ENCODE results near the gene CATSPERZ.

Gene CATSPERZ

DNA sequence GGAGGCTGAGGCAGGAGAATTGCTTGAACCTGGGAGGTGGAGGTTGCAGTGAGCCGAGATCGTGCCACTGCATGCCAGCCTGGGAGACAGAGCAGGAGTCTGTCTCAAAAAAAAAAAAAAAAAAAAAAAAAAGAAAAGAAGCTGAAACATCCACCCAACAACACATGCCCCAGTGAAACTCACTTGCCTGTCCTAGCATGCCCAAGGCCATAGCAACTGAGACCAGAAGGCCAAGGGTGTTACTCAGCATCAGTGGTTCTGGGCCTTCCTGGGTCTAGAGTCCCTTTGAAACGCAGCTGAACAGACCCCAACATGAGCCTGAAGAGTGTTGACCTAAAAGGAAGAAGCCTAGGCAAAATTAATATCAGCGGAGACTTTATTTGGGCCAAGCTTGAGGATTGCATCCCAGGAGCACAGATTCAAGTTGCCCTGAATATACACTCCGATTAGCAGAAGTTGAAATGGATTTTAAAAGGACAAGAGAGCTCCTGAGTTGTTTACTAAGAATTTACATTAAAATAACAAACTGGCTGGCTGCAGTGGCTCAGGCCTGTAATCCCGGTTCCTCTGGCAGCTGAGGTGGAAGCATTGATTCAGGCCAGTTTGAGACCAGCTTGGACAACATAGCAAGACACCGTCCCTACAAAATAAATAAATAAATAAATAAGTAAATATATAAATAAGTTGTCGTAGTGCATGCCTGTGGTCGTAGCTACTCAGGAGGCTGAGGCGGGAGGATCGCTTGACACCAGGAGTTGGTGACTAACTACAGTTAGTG is 24.7 kb downstream of the CATSPERZ start:
- TF ChIP-seq, protein P1, sequence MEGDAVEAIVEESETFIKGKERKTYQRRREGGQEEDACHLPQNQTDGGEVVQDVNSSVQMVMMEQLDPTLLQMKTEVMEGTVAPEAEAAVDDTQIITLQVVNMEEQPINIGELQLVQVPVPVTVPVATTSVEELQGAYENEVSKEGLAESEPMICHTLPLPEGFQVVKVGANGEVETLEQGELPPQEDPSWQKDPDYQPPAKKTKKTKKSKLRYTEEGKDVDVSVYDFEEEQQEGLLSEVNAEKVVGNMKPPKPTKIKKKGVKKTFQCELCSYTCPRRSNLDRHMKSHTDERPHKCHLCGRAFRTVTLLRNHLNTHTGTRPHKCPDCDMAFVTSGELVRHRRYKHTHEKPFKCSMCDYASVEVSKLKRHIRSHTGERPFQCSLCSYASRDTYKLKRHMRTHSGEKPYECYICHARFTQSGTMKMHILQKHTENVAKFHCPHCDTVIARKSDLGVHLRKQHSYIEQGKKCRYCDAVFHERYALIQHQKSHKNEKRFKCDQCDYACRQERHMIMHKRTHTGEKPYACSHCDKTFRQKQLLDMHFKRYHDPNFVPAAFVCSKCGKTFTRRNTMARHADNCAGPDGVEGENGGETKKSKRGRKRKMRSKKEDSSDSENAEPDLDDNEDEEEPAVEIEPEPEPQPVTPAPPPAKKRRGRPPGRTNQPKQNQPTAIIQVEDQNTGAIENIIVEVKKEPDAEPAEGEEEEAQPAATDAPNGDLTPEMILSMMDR (IDR thresholded peaks at IDR 0.05), result no peak
- no peaks in the 10 kb centered on the region for H3K9me3 ChIP-seq
- peaks cover under 1 to 2% of the 10 kb centered on the region in 2 experiments for H3K4me1 ChIP-seq (ENCODE audit: control insufficient read depth in 1 of 2, insufficient read depth in 1 of 2, low read depth in 1 of 2, low read length in 1 of 2)
- no peaks in the 10 kb centered on the region for H3K27me3 ChIP-seq
- no peak overlapping the region for H3K27ac ChIP-seq
- no peak overlapping the region for H3K4me3 ChIP-seq (ENCODE audit: low read depth in 1 of 2, low read length in 1 of 2)
- H3K36me3 ChIP-seq, result peaks cover 33% of the 10 kb centered on the region

DNA sequence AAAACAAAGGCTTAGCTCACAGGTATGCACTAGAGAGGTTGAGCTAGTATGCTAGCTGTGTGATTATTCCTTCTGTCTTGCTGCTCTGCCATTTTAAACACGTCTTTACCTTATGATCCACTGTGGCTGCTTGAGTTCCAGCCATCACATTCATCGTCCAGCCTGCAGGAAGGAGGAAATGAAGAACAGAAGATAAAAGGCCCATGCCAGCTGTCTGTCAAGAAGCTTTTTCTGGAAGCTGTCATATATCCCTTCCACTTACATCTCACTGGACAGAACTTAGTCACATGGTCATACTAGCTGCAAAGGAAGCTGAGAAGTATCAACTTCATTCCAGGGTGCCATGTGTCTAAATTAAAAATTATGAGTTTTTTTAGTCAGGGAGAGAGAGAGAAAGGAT is 27.2 kb downstream of the CATSPERZ start:
- Histone ChIP-seq H3K27me3 (no peaks in the 10 kb centered on the region), H3K9me3 (no peaks in the 10 kb centered on the region), H3K27ac (no peak overlapping the region), H3K36me3 (peaks cover 13% of the 10 kb centered on the region), H3K4me3 (ENCODE audit: low read depth in 1 of 2, low read length in 1 of 2) (no peak overlapping the region), H3K4me1 (ENCODE audit: control insufficient read depth in 1 of 2, insufficient read depth in 1 of 2, low read depth in 1 of 2, low read length in 1 of 2) (peaks cover 16% of the 10 kb centered on the region in 2 experiments)
- TF ChIP-seq, protein P1 (IDR thresholded peaks at IDR 0.05), result no peak

DNA sequence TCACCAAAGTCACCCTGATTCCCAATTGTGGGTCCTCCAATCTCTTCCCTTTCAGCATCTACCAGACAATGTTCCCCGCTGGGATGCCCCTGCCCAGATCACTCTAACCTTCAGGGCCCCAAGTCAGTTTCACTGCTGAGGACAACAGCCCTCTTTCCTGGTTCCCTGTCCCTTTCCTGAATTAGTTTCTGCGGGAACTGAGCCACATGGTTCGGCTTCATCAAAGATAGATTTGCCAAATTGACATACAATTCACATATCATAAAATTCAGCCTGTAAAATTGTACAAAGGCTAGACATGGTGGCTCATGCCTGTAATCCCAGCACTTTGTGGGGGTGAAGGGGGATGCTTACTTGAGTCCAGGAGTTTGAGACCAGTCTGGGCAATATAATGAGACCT is 27.8 kb downstream of the CATSPERZ start:
- Histone ChIP-seq H3K9me3 (no peaks in the 10 kb centered on the region), H3K36me3 (peaks cover 7% of the 10 kb centered on the region), H3K27ac (no peak overlapping the region), H3K27me3 (no peaks in the 10 kb centered on the region), H3K4me1 (ENCODE audit: control insufficient read depth in 1 of 2, insufficient read depth in 1 of 2, low read depth in 1 of 2, low read length in 1 of 2) (peaks cover 22% of the 10 kb centered on the region in 2 experiments), H3K4me3 (ENCODE audit: low read depth in 1 of 2, low read length in 1 of 2) (no peak overlapping the region)
- TF ChIP-seq, protein P1 (IDR thresholded peaks at IDR 0.05), result no peak

DNA sequence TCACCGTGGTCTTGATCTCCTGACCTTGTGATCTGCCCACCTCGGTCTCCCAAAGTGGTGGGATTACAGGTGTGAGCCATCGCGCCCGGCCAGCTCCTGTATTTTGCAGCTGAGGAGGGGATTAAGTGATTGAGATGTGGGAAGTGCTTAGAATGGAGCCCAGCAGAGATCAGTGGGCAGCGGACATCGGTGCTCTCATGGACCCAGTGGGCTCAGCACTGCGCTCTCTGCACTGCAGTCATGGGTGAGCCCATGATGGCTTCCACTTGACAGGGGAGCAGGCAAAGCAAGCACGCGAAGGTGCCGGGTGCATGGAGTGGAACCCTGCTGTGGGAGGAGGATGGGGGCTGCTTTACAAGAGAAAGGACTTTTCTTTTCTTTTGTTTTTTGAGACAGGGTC is 30.7 kb downstream of the CATSPERZ start:
- TF ChIP-seq, protein P1 (IDR thresholded peaks at IDR 0.05), result no peak
- Histone ChIP-seq H3K4me1 (ENCODE audit: control insufficient read depth in 1 of 2, insufficient read depth in 1 of 2, low read depth in 1 of 2, low read length in 1 of 2) (peaks cover 44 to 47% of the 10 kb centered on the region in 2 experiments), H3K36me3 (no peaks in the 10 kb centered on the region), H3K4me3 (ENCODE audit: low read depth in 1 of 2, low read length in 1 of 2) (peak overlapping the region in 1 of 2 experiments; percentile 61), H3K9me3 (no peaks in the 10 kb centered on the region), H3K27me3 (no peaks in the 10 kb centered on the region), H3K27ac (peak overlapping the region; percentile 92)

DNA sequence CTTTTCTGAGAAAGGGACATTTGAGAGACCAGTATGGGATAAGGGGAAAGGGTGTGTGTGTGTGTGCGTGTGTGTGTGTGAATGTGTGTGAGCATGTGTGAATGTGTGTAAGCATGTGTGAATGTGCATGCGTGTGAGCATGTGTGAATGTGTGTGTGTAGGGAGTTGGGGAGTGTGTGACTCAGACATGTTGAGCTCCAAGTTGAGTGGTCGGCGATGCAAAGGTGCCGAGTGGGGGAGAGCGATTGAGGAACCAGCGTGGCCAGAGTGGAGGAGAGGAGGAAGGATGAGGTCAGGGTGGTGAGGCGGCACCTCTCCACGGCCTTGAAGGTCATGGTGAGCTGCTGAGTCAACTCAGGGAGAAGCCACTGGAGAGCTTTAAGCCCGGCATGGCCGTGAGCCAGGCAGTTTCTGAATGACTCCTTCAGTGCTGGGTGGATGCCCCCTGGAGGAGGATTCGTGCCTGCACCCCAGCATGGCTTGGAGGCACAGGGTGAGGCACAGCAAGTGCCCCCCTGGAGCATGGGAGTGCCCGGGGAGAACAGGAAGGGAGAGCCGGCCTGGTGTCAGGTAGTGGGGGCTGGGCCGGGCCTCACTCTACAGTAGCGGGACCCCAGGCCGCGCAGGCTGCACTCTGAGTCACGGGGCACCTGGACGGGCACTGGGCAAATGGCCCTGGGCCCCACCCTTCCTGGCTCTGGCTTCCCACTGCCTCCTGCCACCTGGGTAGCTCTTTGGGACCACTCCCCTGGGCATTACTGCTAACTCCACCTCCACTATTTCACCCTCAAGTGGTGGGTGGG is 31.6 kb downstream of the CATSPERZ start:
- H3K27me3 ChIP-seq, result no peaks in the 10 kb centered on the region
- peak overlapping the region; percentile 32 to 61 for H3K4me3 ChIP-seq (ENCODE audit: low read depth in 1 of 2, low read length in 1 of 2)
- H3K36me3 ChIP-seq, result no peaks in the 10 kb centered on the region
- peak overlapping the region; percentile 92 for H3K27ac ChIP-seq
- no peaks in the 10 kb centered on the region for H3K9me3 ChIP-seq
- peaks cover 44 to 47% of the 10 kb centered on the region in 2 experiments for H3K4me1 ChIP-seq (ENCODE audit: control insufficient read depth in 1 of 2, insufficient read depth in 1 of 2, low read depth in 1 of 2, low read length in 1 of 2)
- TF ChIP-seq, protein P1 (IDR thresholded peaks at IDR 0.05), result peak; percentile 65

All from neutrophil (primary cell).